DOHH2 (cell line): ENCODE measurements around the gene PARL.

Experiments used
- H3F3A ChIP-seq: fragments of 200-600 bp; sonication (generic), shearing (Covaris generic); 2 replicates; pipeline ENCODE4 v1.6.0; 2016; ENCODE audit warnings: antibody characterized with exemption, mild to moderate bottlenecking; ENCODE audit not compliant: control insufficient read depth, insufficient read depth
- H3K27ac ChIP-seq: fragments of 200-600 bp; sonication (generic); 2 replicates; pipeline ENCODE4 v1.5.1; 2014; ENCODE audit warnings: low read depth, mild to moderate bottlenecking, low read length, moderate library complexity
- H3K27me3 ChIP-seq: fragments of 200-600 bp; sonication (generic); 2 replicates; pipeline ENCODE4 v1.6.1; 2014; ENCODE audit warnings: mild to moderate bottlenecking, low read length, mixed read lengths; ENCODE audit not compliant: control insufficient read depth
- H3K36me3 ChIP-seq: fragments of 200-600 bp; sonication (generic); 2 replicates; pipeline ENCODE4 v1.6.1; 2014; ENCODE audit warnings: mild to moderate bottlenecking, low read length, moderate library complexity, mixed read lengths; ENCODE audit not compliant: control insufficient read depth
- H3K4me1 ChIP-seq: fragments of 200-600 bp; sonication (generic); 2 replicates; pipeline ENCODE4 v1.6.1; 2014; ENCODE audit warnings: mild to moderate bottlenecking, low read length, mixed read lengths; ENCODE audit not compliant: control insufficient read depth
- H3K4me2 ChIP-seq: fragments of 200-600 bp; sonication (generic); 2 replicates; pipeline ENCODE4 v1.6.0; 2014; ENCODE audit warnings: mild to moderate bottlenecking, low read length, moderate library complexity
- H3K4me3 ChIP-seq: fragments of 200-600 bp; sonication (generic); 2 replicates; pipeline ENCODE4 v1.5.1; 2014; ENCODE audit warnings: mild to moderate bottlenecking, low read length, mixed read lengths
- H3K79me2 ChIP-seq: fragments of 200-600 bp; sonication (generic); 2 replicates; pipeline ENCODE4 v1.6.1; 2014; ENCODE audit warnings: mild to moderate bottlenecking, low read length, mixed read lengths; ENCODE audit not compliant: control insufficient read depth
- H3K9me2 ChIP-seq: fragments of 200-600 bp; sonication (generic); replicated peaks from 2 replicates; pipeline ENCODE4 v1.6.1; 2014; ENCODE audit warnings: mild to moderate bottlenecking, low read length, mixed read lengths; ENCODE audit not compliant: control insufficient read depth
- H3K9me3 ChIP-seq: fragments of 200-600 bp; sonication (generic); 2 replicates; pipeline ENCODE4 v1.6.1; 2014; ENCODE audit warnings: antibody characterized with exemption, low read length, mixed read lengths; ENCODE audit not compliant: control insufficient read depth, insufficient read depth
- H4K20me1 ChIP-seq: fragments of 200-600 bp; sonication (generic); 2 replicates; pipeline ENCODE4 v1.6.0; 2014; ENCODE audit warnings: low read depth, mild to moderate bottlenecking, antibody characterized with exemption, low read length, moderate library complexity; ENCODE audit not compliant: control insufficient read depth, insufficient read depth
- CTCF ChIP-seq: fragments of 200-600 bp; sonication (generic); IDR thresholded peaks from one replicate; pipeline ENCODE4 v1.5.1; 2014; ENCODE audit warnings: antibody characterized with exemption, mild to moderate bottlenecking, low read depth, low read length; ENCODE audit not compliant: poor library complexity, severe bottlenecking
- EZH2phosphoT487 ChIP-seq: fragments of 200-600 bp; sonication (generic); IDR thresholded peaks from 2 replicates; pipeline ENCODE4 v1.6.1; 2017; ENCODE audit warnings: borderline replicate concordance, mild to moderate bottlenecking, antibody characterized with exemption, low read length, moderate library complexity, mixed read lengths

The PARL gene

GRCh38 chr3:183917776-183918175 lies 33.1 kb upstream of the PARL start:
- no peaks in the 10 kb centered on the region for H4K20me1 ChIP-seq
- TF ChIP-seq CTCF = no peak
- no peak for TF ChIP-seq EZH2phosphoT487

DNA sequence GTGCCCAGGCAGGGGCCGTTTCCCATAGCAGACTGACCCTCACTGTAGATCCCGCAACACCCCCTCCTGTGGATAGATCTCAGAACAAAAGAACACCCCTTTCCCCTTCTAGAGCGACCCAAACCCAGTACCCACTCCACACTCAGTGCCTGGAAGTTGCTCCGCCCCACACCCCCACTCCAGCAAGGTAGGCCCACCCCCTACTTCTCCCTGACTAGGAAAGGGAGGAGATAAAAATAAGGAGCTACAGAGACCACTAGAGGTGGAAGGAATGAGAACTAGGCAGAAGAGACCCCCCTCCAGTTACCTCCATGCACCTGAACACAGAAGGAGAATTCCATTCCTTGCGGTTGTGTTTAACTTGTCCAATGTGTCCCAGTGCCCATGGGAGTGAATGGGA lies 30.2 kb upstream of the PARL start:
- Histone ChIP-seq H3K4me2 (no peak overlapping the region), H4K20me1 (no peaks in the 10 kb centered on the region), H3K9me2 (no peaks in the 10 kb centered on the region), H3F3A (no peaks in the 10 kb centered on the region), H3K36me3 (no peaks in the 10 kb centered on the region), H3K4me1 (no peaks in the 10 kb centered on the region), H3K79me2 (no peaks in the 10 kb centered on the region), H3K4me3 (no peak overlapping the region), H3K27ac (no peak overlapping the region), H3K27me3 (no peaks in the 10 kb centered on the region), H3K9me3 (no peaks in the 10 kb centered on the region)
- no peak for TF ChIP-seq CTCF
- TF ChIP-seq EZH2phosphoT487 = no peak

More at GRCh38 chr3:183917776-183918175, 33.1 kb upstream of the PARL start:
- no peaks in the 10 kb centered on the region for H3F3A ChIP-seq
- no peaks in the 10 kb centered on the region for H3K36me3 ChIP-seq
- H3K27ac ChIP-seq = no peak overlapping the region
- H3K27me3 ChIP-seq = no peaks in the 10 kb centered on the region
- H3K79me2 ChIP-seq = no peaks in the 10 kb centered on the region
- no peaks in the 10 kb centered on the region for H3K4me1 ChIP-seq
- no peak overlapping the region for H3K4me2 ChIP-seq
- no peaks in the 10 kb centered on the region for H3K9me3 ChIP-seq
- no peak overlapping the region for H3K4me3 ChIP-seq
- no peaks in the 10 kb centered on the region for H3K9me2 ChIP-seq

- Histone ChIP-seq H3K4me1 (no peaks in the 10 kb centered on the region), H3K4me3 (no peak overlapping the region), H4K20me1 (no peaks in the 10 kb centered on the region), H3K79me2 (no peaks in the 10 kb centered on the region), H3K9me3 (no peaks in the 10 kb centered on the region), H3K27me3 (no peaks in the 10 kb centered on the region), H3K27ac (no peak overlapping the region), H3K9me2 (no peaks in the 10 kb centered on the region), H3F3A (no peaks in the 10 kb centered on the region), H3K36me3 (no peaks in the 10 kb centered on the region), H3K4me2 (no peak overlapping the region)
- TF ChIP-seq CTCF (no peak), EZH2phosphoT487 (no peak)
Observed at GRCh38 chr3:183913580-183913920, 28.9 kb upstream of the PARL start.
